ENCODE measurements around the gene PLSCR4.

The PLSCR4 gene

DNA sequence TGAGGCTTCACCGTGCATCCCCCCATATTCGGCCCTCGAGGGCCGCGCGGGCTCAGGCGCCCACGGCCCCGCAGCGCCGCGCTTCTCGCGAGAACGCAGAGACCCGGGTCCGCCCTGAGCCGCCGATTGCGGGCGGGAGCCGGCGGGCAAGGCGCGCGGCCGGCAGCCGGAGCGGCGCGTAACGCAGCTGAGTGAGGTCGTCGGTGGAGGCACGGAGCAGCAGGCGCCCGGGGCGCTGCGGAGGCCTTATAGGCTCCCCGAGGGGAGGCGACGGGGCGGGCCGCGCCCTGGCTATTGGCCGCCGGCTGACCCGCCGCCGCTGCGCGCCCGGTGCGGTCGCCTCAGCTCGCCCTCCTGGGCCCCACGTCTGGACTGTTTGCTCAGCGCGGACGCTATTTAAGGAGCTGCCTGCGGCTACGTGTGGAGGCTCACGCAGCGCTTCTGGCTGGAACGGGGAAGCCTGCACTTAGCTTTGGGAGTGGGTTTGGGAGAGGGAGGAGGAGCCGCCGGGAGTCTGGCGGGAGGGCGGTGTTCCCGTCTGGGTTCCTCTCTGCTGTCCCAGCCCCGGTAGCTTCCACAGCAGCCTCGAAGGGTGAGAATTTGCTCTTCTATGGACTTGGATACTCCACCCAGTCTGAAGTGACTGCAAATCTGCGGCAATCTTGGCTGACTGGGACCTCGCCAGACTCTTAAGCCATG is 89.8 kb downstream of the PLSCR4 start, which contains the start of gene PLOD2:
Gene PLOD2, minus strand, starts transcription at position 221 of the 699 bp plus-strand sequence. Its CDS starts 195 bp downstream, at position 26.
- DNase-seq (ENCODE audit: low read depth in 2 of 2): no peak

DNA sequence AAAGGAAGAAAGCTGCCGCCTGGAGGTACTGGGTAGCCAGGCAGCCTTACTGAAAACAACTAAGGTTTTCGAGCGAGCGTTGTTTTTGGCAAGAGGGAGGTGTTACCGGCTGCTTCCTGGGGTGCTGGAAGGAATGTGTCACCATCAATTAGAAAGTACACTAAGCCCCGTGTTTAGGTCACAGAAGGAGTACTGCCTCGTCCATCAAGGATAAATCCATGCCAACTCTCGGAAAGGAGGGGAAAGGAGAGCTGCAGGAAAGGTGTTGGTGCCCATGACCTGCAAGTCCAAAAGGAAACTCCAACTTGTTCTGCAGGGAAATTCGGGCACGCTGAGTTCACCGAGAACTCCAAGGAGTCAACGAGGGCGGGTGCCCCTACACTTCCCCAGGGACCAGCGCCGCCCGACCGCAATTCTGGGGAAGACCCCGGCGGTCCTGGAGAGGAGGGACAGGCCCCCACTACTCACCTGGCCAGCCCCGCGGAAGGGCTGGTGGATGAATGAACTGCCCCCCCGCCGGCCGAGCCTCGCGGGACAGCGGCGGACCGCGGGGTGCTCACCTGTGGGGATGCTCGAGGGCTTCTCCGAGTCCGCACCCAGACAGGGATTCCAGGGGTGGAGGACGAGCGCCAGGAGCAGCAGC is 90.5 kb downstream of the PLSCR4 start:
- no peak for DNase-seq (ENCODE audit: low read depth in 2 of 2)

DNA sequence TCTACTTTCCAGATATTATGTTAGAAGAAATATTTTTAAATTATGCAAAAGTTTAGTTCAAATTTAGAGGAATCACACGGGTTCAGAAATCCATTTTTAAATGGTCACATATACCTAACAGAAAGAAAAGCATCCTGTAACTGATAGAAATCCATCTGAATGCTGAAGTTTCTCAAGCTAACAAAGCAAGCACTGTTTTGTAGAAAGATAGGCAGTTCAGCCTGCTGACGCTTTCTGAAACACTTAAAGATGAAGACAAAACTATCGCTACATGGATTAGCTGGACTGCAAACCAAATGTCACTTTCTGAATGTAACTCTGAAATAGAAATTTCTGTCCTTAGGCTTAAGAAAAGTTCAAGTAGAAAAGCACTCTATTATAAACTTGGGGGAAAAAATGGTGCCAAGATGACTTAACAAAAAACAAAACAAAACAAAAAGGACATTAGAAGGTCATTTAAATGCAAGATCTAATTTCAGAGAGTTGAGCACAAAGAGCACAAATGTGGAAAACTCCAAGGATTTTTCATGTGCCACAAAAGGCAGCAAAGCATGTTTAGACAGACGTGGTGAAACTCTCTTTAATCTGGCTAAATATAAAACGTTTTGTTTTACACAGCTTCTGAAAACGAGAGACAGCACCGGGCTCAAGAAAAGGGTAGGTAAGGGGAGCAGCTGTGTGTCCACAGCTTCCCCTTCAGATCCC is 91.1 kb downstream of the PLSCR4 start:
- DNase-seq (ENCODE audit: low read depth in 2 of 2): no peak

DNA sequence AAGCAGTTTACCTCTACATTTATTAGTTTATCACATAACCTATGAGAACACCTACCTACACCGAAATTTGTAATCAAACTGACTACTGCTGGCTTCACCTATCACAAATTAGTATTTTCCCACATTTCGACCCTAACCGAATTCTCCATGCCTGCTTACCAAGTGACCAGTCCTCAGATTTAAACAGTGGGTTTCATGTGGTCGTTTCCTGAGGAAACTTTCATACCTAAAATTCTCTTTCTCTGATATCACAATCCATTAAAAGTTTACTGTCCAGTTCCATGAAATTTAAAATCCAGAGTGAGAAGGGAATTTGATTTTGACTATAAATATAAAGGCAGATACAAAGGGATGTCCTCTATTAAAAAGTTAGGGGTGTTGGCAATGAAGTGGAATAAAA is 91.9 kb downstream of the PLSCR4 start:
- no peak for DNase-seq (ENCODE audit: low read depth in 2 of 2)

DNA sequence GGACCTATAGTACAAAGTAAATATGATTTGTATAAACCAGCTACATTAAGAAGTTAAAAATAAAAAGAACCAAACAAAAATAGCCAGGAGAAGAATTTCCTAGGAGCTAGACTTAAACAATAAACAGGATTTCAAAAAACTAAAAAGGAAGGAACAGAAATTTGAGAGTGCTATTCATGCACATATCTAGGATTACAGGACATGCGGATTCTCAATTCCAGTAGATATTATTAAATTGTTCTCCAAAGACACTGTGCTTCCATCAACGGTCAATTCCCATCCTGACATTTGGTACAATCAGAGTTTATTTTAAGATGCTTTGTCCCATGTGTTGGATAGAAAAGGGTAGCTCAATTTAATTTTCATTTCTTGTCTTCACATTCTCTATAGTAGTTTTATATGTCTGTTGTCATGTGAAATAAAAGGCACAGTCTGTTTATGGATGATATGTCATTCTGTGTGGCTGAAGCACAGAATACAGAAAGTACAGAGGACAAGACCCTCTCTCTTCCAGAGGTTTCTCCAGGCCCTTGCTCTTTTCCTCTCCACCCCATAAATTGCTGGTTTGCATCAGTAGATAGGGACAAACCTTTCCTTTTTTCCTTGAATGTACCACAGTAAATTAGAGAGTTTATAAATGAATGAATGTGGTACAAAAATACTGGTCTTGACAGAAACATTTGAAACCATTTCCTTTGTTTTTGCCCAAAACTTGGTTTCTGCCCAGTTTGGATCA is 93.4 kb downstream of the PLSCR4 start:
- DNase-seq (ENCODE audit: low read depth in 2 of 2): no peak

DNA sequence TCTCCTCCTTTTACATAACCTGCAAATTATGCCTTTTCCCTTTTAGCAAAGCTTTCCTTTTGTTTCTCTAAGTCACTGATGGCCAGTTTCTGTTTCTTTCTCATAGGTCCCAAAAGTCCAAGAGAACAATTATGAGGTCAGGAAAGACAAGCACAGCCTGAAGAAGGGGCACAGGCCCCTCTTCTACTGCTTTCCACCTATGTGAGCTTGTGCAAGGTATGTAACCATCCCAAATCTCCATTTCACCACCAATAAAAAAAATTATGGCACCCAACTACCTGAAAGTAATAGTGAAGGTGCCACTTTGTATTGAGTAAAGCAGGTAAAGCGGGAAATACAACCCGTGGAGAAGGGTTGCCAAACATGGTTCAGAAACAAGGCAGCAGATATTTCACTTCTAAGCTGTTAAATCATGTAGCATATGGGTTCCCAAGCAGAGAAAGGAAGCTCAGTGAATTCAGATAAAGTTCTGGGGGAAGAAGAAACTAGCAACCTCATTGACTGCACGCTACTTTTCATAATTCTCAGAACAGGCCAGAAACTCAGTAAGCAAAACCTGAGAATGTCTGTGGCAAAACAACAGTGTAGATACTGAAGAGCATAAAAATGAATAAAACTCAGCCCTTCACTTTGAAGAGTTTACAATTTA is 94.1 kb downstream of the PLSCR4 start:
- DNase-seq (ENCODE audit: low read depth in 2 of 2): no peak

DNA sequence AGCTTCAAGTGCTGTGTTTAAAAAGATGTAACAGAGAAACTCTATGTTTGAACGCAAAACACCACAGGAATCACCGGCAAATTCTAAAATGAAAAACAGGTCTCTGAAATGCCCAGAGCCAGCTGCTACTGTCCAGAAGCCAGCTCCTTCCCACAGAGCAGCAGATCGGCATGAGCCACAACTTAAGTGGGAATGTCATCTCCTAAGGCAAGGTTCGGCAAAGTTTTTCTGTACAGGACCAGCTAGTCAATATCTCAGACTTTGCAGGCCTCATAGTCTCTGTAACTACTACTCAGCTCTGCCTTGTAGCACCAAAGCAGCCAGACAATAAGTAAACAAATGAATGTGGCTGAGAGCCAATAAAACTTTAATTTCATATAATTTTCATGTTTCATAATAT is 94.8 kb downstream of the PLSCR4 start:
- DNase-seq (ENCODE audit: low read depth in 2 of 2): no peak

DNA sequence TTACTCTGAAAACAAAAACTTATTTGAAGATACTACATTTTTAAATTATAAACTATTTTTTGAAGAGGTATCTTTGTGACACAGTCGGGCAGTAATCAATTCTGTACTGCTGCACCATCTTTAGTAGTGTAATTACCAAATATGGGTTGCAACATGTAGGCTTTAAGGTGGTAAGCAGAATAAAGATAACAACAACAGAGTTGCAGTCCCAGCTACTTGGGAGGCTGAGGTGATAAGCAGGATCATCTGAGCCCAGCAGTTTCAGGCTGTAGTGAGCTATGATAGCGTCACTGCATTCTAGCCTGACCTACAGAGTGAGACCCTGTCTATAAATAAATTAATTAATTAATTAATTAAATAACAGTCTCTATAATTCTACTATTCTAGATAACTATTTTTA is 95.9 kb downstream of the PLSCR4 start:
- DNase-seq (ENCODE audit: low read depth in 2 of 2): no peak

DNA sequence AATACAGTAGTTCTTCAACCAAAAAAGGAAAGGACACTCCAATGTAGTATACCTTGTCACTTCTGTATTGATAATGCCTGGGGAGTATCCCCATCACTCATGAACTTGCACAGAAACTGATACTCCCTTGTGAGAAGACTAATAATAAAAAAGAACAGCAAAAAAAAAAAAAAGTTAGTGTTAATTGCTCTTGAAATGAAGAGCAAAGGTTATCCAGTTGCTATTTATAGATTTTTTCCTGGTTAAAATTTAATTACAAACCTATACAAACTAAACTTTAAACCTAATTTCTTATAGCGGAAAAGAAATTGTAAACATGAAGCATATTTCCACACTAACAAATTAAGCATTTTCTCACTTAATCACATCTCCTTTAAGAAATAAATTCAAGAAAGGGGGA is 96.6 kb downstream of the PLSCR4 start:
- no peak for DNase-seq (ENCODE audit: low read depth in 2 of 2)

DNA sequence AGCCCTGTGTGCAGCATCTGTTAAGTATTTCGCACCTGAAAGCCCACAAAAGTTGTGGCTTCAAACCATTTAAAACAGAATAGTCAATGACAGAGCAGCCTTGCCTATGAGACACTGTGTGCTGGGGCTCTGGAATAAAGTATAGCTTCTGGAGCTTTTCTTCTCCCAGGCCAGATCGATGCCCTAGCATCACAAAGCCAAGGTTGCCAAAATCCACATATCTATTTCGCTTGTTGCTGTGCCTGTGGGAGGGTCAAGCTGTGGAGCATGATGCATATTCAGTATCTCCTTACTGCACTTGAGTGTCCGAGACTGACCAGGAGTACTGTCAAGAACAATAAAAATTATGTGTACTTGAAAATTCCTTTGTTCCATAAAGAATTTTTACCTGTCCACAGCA is 97.5 kb downstream of the PLSCR4 start:
- DNase-seq (ENCODE audit: low read depth in 2 of 2): no peak

DNA sequence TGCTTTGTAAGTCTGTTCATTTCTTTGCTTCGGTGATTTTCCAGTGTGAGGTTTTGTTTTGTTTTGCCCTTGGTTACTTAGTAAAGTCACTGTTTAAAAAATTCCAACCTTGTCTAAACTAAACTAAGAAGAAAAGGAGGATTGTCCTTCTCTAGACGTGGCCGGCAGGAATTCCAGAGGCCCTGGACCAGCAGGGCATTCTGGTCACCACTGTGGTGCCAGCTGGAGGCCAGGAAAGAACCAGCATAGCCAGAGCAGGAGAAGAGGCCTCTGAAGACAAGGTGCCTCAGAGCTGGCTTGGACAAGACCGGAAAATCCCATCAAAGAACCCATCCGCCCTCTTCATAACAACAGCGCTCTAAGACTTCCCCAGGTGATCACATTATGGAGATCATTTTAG is 98.1 kb downstream of the PLSCR4 start:
- no peak for DNase-seq (ENCODE audit: low read depth in 2 of 2)

DNA sequence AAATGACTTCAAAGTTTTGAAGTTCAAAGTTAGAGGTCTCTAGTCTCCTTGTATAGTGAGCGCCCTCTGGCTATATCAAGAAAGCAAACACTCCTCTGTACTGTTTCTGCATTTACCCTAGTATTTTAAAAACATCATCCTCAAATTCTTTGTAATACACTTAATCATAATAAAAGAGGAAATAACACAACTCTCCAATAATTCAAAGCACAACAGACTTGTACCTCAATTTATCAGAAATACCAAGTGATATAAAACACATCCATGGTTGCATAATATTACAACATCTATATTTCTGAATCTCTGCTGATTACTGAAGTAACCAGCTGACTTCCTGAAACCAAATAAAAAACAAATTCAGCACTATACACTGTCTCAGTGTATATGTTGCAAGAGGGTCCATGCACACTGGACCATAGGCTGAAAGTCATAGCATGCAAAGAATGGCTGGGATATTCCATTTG is 102.4 kb downstream of the PLSCR4 start:
- no peak for DNase-seq (ENCODE audit: low read depth in 2 of 2)

DNA sequence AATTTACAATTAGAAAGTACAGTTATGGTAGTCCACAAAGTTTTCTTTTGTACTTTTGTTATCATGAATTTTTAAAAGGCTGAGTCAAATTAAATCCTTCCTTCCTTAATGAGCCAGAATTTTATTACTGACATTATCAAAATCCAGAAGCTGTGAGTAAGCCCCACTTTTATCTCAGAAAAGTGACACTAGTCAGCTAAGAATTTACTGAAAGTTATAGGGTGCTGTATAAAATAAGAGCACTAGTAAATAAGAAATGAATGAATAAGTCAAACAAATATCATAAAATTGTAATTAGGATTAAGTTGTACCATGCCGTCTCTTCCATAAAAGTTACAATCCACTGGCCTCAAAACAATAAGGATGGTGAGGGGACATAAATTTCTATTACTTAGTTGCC is 105.3 kb downstream of the PLSCR4 start:
- DNase-seq (ENCODE audit: low read depth in 2 of 2): no peak

DNA sequence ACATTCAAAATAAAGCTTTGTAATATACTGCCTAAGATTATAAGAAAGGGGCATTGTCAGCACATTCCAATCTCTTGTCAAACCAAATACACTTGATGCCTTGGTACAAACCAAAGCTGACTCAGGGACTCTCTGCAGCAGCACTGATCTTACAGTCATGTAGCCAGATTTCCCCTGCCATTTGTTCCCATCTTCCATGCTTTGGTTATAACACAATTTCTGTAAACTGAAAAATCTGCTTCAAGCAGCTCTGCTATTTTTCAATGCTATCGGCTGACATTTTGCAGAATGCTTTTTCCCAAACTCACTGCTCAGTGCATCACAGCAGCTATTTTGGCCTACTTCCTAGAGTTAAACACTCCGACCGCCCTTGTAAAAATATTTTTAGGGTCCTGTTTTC is 108.1 kb downstream of the PLSCR4 start:
- no peak for DNase-seq (ENCODE audit: low read depth in 2 of 2)
